T-cell (primary cell): Measurements from ENCODE around the gene RAD23B. TPM values are rescaled to one million over a fixed set of nuclear protein-coding genes. Genes with fewer than 3 reads are reported as not detected.

Source experiments
- ATAC-seq, 4 experiments: fragments of 200-7000 bp in 3 of 4; fragments of 150-1000 bp in 1 of 4; cut with Tn5 transposase; replicated peaks in 1 of 4; 1 replicate in 3 of 4; 2 replicates in 1 of 4; pipeline ENCODE4 v1.10.0; 2021; ENCODE audit warnings: moderate library complexity in 3 of 4, mild to moderate bottlenecking in 2 of 4, moderate number of reproducible peaks in 1 of 4
- CTCF ChIA-PET, 2 donors: fragments of 300-600 bp; sonication (Branson Sonifier 250); formaldehyde crosslinking; loops; one replicate each; lab custom pipeline; 2022; ENCODE audit warnings: antibody characterized with exemption in 2 of 2; lab: Charles Lee
- POLR2A ChIA-PET, 2 donors: fragments of 300-600 bp; sonication (Branson Sonifier 250); formaldehyde crosslinking; loops; one replicate each; lab custom pipeline; 2022; ENCODE audit warnings: antibody characterized with exemption in 2 of 2; lab: Charles Lee
- DNase-seq, 35 experiments: peaks; one replicate each; pipeline versions ENCODE4 v3.0.0 to v3.0.0-alpha.2; 2013 to 2023
- H3K27ac ChIP-seq: one replicate; pipeline ENCODE4 v1.5.1; 2013; ENCODE audit warnings: low read length
- H3K27me3 ChIP-seq, 2 experiments: replicated peaks in 1 of 2; 1 replicate in 1 of 2; 2 replicates in 1 of 2; pipeline versions ENCODE4 v1.6.1 to v1.7.0; 2013; ENCODE audit warnings: low read length in 1 of 2, mixed read lengths in 1 of 2; ENCODE audit not compliant: control insufficient read depth in 2 of 2, insufficient read depth in 2 of 2; ENCODE audit errors: extremely low read depth in 1 of 2
- H3K36me3 ChIP-seq, 2 donors: 1 replicate in 1 of 2; 2 replicates in 1 of 2; pipeline versions ENCODE4 v1.6.1 to v1.7.0; 2013; ENCODE audit warnings: low read length in 1 of 2; ENCODE audit not compliant: control insufficient read depth in 2 of 2, insufficient read depth in 1 of 2; ENCODE audit errors: extremely low read depth in 1 of 2
- H3K4me1 ChIP-seq, 2 experiments: 1 replicate in 1 of 2; 2 replicates in 1 of 2; pipeline versions ENCODE4 v1.6.1 to v1.7.0; 2013; ENCODE audit warnings: low read length in 2 of 2, mixed read lengths in 1 of 2; ENCODE audit not compliant: insufficient read depth in 2 of 2, control insufficient read depth in 1 of 2; ENCODE audit errors: extremely low read depth in 1 of 2
- H3K4me3 ChIP-seq, 2 donors: 1 replicate in 1 of 2; 2 replicates in 1 of 2; pipeline versions ENCODE4 v1.5.1 to v1.7.0; 2013; ENCODE audit warnings: mild to moderate bottlenecking in 2 of 2, low read length in 1 of 2, moderate library complexity in 1 of 2; ENCODE audit not compliant: control insufficient read depth in 1 of 2; ENCODE audit errors: extremely low read depth in 1 of 2
- H3K9me3 ChIP-seq: 2 replicates; pipeline ENCODE4 v1.7.0; 2013
- H3K27ac Mint-ChIP-seq, 2 donors: one replicate each; pipeline ENCODE4 v1.8.0; 2020 to 2021; ENCODE audit warnings: mild to moderate bottlenecking in 2 of 2, mixed read lengths in 2 of 2
- H3K27me3 Mint-ChIP-seq, 2 donors: one replicate each; pipeline ENCODE4 v1.8.0; 2021 to 2022; ENCODE audit warnings: mixed read lengths in 2 of 2
- H3K36me3 Mint-ChIP-seq: one replicate; pipeline ENCODE4 v1.8.0; 2021; ENCODE audit warnings: mixed read lengths
- H3K4me1 Mint-ChIP-seq, 3 donors: one replicate each; pipeline ENCODE4 v1.8.0; 2020 to 2022; ENCODE audit warnings: mixed read lengths in 3 of 3, mild to moderate bottlenecking in 1 of 3
- H3K4me3 Mint-ChIP-seq, 3 donors: one replicate each; pipeline ENCODE4 v1.8.0; 2020 to 2022; ENCODE audit warnings: mild to moderate bottlenecking in 3 of 3, mixed read lengths in 3 of 3, moderate library complexity in 3 of 3
- H3K9me3 Mint-ChIP-seq, 3 donors: one replicate each; pipeline ENCODE4 v1.8.0; 2020 to 2022; ENCODE audit warnings: mixed read lengths in 3 of 3
- WGBS: methylation state at CpG from one replicate; pipeline ENCODE4 v1.1.5; 2013; ENCODE audit warnings: missing lambda C conversion rate; ENCODE audit not compliant: insufficient coverage; 5-methylcytosine and 5-hydroxymethylcytosine counted together
- total RNA-seq, 35 experiments: library from RNA in 6 of 35; stranded (reverse) in 6 of 35; fragments of 120-200 nt in 1 of 35; gene quantifications; one replicate each; pipeline versions ENCODE4 v1.2.1 to v1.2.4 and lab custom pipeline; 2013 to 2026

RAD23B gene
- total RNA-seq, 5 donors from 2014 or later (not counting 1 experiment from before 2014, with no cell fraction given): 55.0 to 68.4 (median 56.2) TPM

DNA sequence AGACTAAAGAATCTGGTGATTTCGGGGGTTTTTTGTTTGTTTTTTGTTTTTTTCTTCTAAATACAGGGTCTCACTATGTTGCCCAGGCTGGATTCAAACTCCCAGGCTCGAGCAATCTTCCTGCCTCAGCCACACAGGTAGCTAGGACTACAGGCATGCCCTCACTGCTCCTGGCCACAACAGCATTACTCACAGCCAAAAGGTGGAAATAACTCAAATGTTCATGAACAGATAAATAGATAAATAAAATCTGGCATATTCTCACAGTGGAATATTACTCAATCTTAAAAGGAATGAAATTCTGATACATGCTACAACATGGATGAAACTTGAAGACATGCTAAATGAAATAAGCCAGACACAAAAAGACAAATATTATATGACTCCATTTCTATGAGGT lies 19.8 kb upstream of the RAD23B start:
- no CpG with 5 or more reads among the region's 2 CpGs for WGBS
- no peak for DNase-seq
- H3K36me3 Mint-ChIP-seq: no peaks in the 10 kb centered on the region
- Histone ChIP-seq H3K36me3 (no peaks in the 10 kb centered on the region), H3K4me1 (no peaks in the 10 kb centered on the region), H3K9me3 (no peaks in the 10 kb centered on the region), H3K4me3 (no peak overlapping the region), H3K27me3 (no peaks in the 10 kb centered on the region), H3K27ac (no peak overlapping the region)
- no peak overlapping the region for H3K27ac Mint-ChIP-seq
- no peak overlapping the region for H3K4me3 Mint-ChIP-seq
- H3K4me1 Mint-ChIP-seq: peaks cover 0 to 7% (median 0%) of the 10 kb centered on the region in 3 donors
- ATAC-seq: no peak
- ChIA-PET CTCF (no interaction called here), POLR2A (no interaction called here)
- peaks cover 11 to 13% of the 10 kb centered on the region in 2 donors for H3K27me3 Mint-ChIP-seq
- peaks cover 7 to 8% (median 7%) of the 10 kb centered on the region in 3 donors for H3K9me3 Mint-ChIP-seq

DNA sequence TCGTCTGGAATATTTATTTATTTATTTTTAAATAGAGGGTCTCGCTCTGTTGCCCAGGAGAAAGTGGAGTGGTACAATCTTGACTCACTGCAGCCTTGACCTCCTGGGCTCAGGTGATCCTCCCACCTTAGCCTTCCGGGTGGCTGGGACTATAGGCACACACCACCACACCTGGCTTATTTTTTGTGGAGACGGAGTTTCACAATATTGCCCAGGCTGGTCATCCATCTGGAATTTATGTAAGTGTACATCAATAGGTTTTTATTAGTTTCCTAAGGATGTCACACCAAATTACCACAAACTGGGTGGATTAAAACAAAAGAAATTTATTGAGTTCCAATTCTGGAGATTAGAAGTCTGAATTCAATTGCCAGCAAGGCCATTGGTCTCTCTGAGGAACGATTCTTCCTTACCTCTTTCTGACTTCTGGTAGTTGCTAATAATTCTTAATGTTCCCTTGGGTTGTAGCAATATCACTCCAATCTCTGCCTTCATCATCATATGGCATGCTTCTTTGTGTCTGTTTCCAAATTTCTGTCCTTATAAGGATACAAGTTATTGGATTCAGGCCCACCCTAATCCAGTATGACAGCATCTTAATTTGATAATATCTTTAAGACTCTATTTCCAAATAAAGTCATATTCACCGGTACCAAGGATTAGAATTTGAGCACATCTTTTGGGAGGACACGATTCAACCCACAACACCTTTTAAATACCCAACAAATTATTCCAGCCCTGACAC lies 16.3 kb upstream of the RAD23B start:
- ChIA-PET POLR2A (no interaction called here), CTCF (no interaction called here)
- Mint-ChIP-seq H3K4me1 (peaks cover 0 to 2% (median 0%) of the 10 kb centered on the region in 3 donors), H3K9me3 (peaks cover 7 to 8% (median 7%) of the 10 kb centered on the region in 3 donors), H3K27me3 (peaks cover 16 to 22% of the 10 kb centered on the region in 2 donors), H3K4me3 (no peak overlapping the region), H3K27ac (no peak overlapping the region), H3K36me3 (no peaks in the 10 kb centered on the region)
- no peaks in the 10 kb centered on the region for H3K36me3 ChIP-seq
- ATAC-seq (no peak), DNase-seq (no peak)
- H3K27me3 ChIP-seq: peaks cover 0 to 4% of the 10 kb centered on the region in 2 experiments
- no peak overlapping the region for H3K27ac ChIP-seq
- no peak overlapping the region for H3K4me3 ChIP-seq
- H3K4me1 ChIP-seq: no peaks in the 10 kb centered on the region
- H3K9me3 ChIP-seq: no peaks in the 10 kb centered on the region
- WGBS: 80% methylated on average over 1 of the region's 7 CpGs

GRCh38 chr9:107268560-107268959 lies 14.5 kb upstream of the RAD23B start:
- DNase-seq: no peak
- no peak overlapping the region for H3K4me3 Mint-ChIP-seq
- CTCF ChIA-PET: interaction anchor here in 1 of 2 donors (1.1 kb wide), 1 partner anchor 28 kb away, joined by 3 read pairs; no protein-coding TSS in a partner anchor
- Histone ChIP-seq H3K27ac (no peak overlapping the region), H3K36me3 (no peaks in the 10 kb centered on the region), H3K27me3 (peaks cover 0 to 4% of the 10 kb centered on the region in 2 experiments), H3K4me3 (no peak overlapping the region), H3K4me1 (no peaks in the 10 kb centered on the region), H3K9me3 (no peaks in the 10 kb centered on the region)
- WGBS: no CpG with 5 or more reads among the region's 2 CpGs
- ATAC-seq: no peak
- H3K27me3 Mint-ChIP-seq: peaks cover 11 to 22% of the 10 kb centered on the region in 2 donors
- peaks cover 0 to 2% (median 0%) of the 10 kb centered on the region in 3 donors for H3K4me1 Mint-ChIP-seq
- no peaks in the 10 kb centered on the region for H3K36me3 Mint-ChIP-seq
- POLR2A ChIA-PET: no interaction called here
- H3K9me3 Mint-ChIP-seq: peaks cover 7 to 8% (median 7%) of the 10 kb centered on the region in 3 donors
- no peak overlapping the region for H3K27ac Mint-ChIP-seq

DNA sequence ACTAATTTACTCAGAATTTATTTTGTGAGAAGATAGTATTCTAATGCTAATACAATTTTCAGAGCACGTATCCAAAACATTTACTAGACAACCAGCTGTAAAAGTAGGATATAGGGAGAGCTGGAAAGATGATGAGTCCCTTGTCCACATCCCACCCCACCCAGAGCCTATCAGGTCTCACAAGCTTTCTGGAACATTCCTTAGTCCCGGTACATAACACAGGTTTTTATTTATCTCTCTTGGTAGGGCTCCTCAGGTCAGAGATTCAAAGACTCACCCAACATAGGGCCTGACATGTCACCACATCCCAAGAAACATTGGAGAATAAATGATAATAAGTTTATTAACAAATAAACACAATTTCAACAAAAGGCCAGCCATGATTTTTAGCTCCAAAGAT lies 13.8 kb upstream of the RAD23B start:
- H3K9me3 ChIP-seq: no peaks in the 10 kb centered on the region
- H3K36me3 ChIP-seq: no peaks in the 10 kb centered on the region
- Mint-ChIP-seq H3K27ac (no peak overlapping the region), H3K9me3 (peaks cover 7 to 8% (median 7%) of the 10 kb centered on the region in 3 donors), H3K4me1 (peaks cover 0 to 2% (median 0%) of the 10 kb centered on the region in 3 donors), H3K4me3 (no peak overlapping the region), H3K36me3 (no peaks in the 10 kb centered on the region), H3K27me3 (peaks cover 18 to 27% of the 10 kb centered on the region in 2 donors)
- ChIA-PET POLR2A (no interaction called here), CTCF (interaction anchor here in 1 of 2 donors (1.1 to 1.2 kb wide), 2 partner anchors 12 to 28 kb away, joined by 3 to 4 read pairs; no protein-coding TSS in a partner anchor)
- no peak overlapping the region for H3K27ac ChIP-seq
- no CpG with 5 or more reads among the region's 2 CpGs for WGBS
- no peaks in the 10 kb centered on the region for H3K4me1 ChIP-seq
- no peak for ATAC-seq
- H3K27me3 ChIP-seq: peaks cover 0 to 7% of the 10 kb centered on the region in 2 experiments
- no peak for DNase-seq
- H3K4me3 ChIP-seq: no peak overlapping the region

- Histone ChIP-seq H3K27ac (no peak overlapping the region), H3K27me3 (peaks cover 0 to 7% of the 10 kb centered on the region in 2 experiments), H3K9me3 (no peaks in the 10 kb centered on the region), H3K36me3 (no peaks in the 10 kb centered on the region), H3K4me3 (no peak overlapping the region), H3K4me1 (no peaks in the 10 kb centered on the region)
- H3K4me1 Mint-ChIP-seq: peaks cover 0 to 2% (median 0%) of the 10 kb centered on the region in 3 donors
- no CpG with 5 or more reads among the region's 4 CpGs for WGBS
- no peak overlapping the region for H3K27ac Mint-ChIP-seq
- ChIA-PET CTCF (interaction anchor here in 1 of 2 donors (1.1 to 1.2 kb wide), 2 partner anchors 11 to 29 kb away, joined by 3 to 4 read pairs; no protein-coding TSS in a partner anchor), POLR2A (no interaction called here)
- DNase-seq (no peak), ATAC-seq (no peak)
- no peak overlapping the region for H3K4me3 Mint-ChIP-seq
- no peaks in the 10 kb centered on the region for H3K36me3 Mint-ChIP-seq
- peaks cover 7 to 8% (median 7%) of the 10 kb centered on the region in 3 donors for H3K9me3 Mint-ChIP-seq
- peaks cover 18 to 27% of the 10 kb centered on the region in 2 donors for H3K27me3 Mint-ChIP-seq
Observed at GRCh38 chr9:107269681-107270080, 13.4 kb upstream of the RAD23B start.

DNA sequence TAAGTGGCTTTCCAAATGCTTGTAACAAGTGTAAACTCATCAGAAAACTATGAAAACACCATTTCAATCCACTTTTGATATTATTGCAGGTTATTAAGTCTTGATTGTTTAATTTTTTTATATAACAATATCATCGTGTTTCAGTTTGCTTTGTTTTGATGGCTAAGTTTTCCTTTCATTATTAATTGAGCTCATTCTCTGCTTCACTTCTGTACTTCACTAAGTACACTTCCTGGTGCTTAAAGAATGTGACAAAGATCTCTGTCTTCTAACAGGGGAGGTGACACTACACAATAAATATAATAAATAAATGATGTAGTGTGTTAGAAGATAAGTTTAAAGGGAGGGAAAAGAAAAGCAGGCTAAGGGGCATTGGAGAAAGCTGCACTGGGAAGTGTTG lies 13.0 kb upstream of the RAD23B start:
- peaks cover 0 to 2% (median 0%) of the 10 kb centered on the region in 3 donors for H3K4me1 Mint-ChIP-seq
- H3K9me3 Mint-ChIP-seq: peaks cover 3 to 4% (median 4%) of the 10 kb centered on the region in 3 donors
- ChIA-PET CTCF (interaction anchor here in 1 of 2 donors (1.2 kb wide), 1 partner anchor 11 kb away, joined by 4 read pairs; no protein-coding TSS in a partner anchor), POLR2A (no interaction called here)
- DNase-seq: no peak
- H3K27ac ChIP-seq: no peak overlapping the region
- H3K27ac Mint-ChIP-seq: no peak overlapping the region
- H3K4me3 Mint-ChIP-seq: no peak overlapping the region
- H3K4me1 ChIP-seq: no peaks in the 10 kb centered on the region
- no peak overlapping the region for H3K4me3 ChIP-seq
- peaks cover 0 to 7% of the 10 kb centered on the region in 2 experiments for H3K27me3 ChIP-seq
- H3K9me3 ChIP-seq: no peaks in the 10 kb centered on the region
- no peaks in the 10 kb centered on the region for H3K36me3 Mint-ChIP-seq
- ATAC-seq: no peak
- H3K36me3 ChIP-seq: no peaks in the 10 kb centered on the region
- peaks cover 18 to 30% of the 10 kb centered on the region in 2 donors for H3K27me3 Mint-ChIP-seq
- no CpG with 5 or more reads among the region's 1 CpG for WGBS
